Measurements from ENCODE around the gene ORAI1.
"Not testable (repeated sequence)": the region's sequence is repeated elsewhere in the genome, so short reads cannot be mapped to it uniquely, and the experiment has no call there.

Gene ORAI1

DNA sequence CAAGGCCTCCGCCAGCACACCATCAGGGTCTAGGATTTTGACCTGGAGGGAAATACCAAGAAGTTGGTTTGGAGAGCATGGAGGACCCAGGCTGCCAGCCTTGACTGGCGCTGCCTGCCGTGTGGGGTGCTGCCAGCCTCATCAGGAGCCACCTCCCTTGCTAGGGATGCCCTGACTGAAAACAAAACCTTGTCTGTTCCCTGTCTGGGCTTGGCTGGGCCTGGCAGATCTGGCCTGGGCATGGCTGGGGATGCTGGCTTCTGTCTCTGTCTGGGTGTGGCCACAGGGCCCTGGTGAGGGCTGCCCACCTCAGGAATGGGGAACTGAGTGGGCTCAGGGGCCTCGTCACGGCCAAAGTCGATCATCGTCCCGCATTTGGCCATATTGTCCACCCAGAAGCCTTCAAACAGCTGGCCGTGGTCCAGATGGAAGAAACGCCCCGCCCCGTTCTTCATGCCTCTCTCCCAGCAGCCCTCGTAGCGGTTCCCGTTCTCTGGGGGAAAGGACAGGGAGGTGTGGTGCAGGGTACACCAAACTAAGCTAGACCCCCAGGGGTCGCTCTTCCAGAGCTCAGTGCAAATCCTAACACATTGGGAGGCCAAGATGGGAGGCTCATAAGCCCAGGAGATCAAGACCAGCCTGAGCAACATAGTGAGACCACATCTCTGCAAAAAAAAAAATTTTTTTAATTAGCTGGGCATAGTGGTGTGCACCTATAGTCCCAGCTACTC is 26.6 kb downstream of the ORAI1 start:
- DNase-seq (ENCODE audit: low read depth, low spot score), result no peak
- no peak overlapping the region for H3K4me3 ChIP-seq (ENCODE audit: insufficient read length, low read depth)
- H3K9ac ChIP-seq (ENCODE audit: insufficient read length, low read depth), result no peak overlapping the region
- no peaks in the 10 kb centered on the region for H3K9me3 ChIP-seq (ENCODE audit: insufficient read depth, low read length)
- TF ChIP-seq YY1 (IDR thresholded peaks at IDR 0.05; ENCODE audit: insufficient read depth, insufficient read length) (no peak), SUZ12 (IDR thresholded peaks at IDR 0.05; ENCODE audit: extremely low read depth, insufficient read depth, insufficient read length) (no peak), ZNF274 (IDR thresholded peaks at IDR 0.05; ENCODE audit: low read depth, low read length) (no peak)
- no peaks in the 10 kb centered on the region for H3K27me3 ChIP-seq (ENCODE audit: insufficient read depth, insufficient read length)
- H3K4me1 ChIP-seq (ENCODE audit: insufficient read depth, insufficient read length), result peaks cover 11% of the 10 kb centered on the region
- peaks cover 21% of the 10 kb centered on the region for H3K36me3 ChIP-seq (ENCODE audit: insufficient read depth, insufficient read length, low read length)

DNA sequence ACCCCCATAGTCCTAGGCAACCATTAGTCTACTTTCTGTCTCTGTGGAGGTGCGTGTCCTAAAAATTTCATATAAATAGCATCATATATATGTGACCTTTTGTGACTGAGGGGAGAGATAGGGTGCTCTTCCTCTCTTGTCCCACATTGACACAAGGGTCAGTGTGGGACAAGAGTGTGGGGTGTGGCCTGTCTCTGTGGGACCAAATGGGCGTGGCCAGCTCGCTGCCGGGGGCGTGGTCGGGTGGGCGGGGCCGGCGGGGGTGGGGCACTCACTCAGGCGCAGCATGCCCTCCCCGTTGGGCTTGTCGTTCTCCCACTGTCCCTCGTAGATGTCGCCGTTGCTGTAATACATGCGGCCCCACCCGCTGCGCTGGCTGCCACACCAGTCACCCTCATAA is 27.7 kb downstream of the ORAI1 start:
- Histone ChIP-seq H3K9ac (ENCODE audit: insufficient read length, low read depth) (no peak overlapping the region), H3K9me3 (ENCODE audit: insufficient read depth, low read length) (no peaks in the 10 kb centered on the region), H3K36me3 (ENCODE audit: insufficient read depth, insufficient read length, low read length) (peaks cover 17% of the 10 kb centered on the region), H3K27me3 (ENCODE audit: insufficient read depth, insufficient read length) (no peaks in the 10 kb centered on the region), H3K4me3 (ENCODE audit: insufficient read length, low read depth) (no peak overlapping the region), H3K4me1 (ENCODE audit: insufficient read depth, insufficient read length) (peaks cover 11% of the 10 kb centered on the region)
- TF ChIP-seq SUZ12 (IDR thresholded peaks at IDR 0.05; ENCODE audit: extremely low read depth, insufficient read depth, insufficient read length) (no peak), ZNF274 (IDR thresholded peaks at IDR 0.05; ENCODE audit: low read depth, low read length) (no peak), YY1 (IDR thresholded peaks at IDR 0.05; ENCODE audit: insufficient read depth, insufficient read length) (no peak)
- DNase-seq (ENCODE audit: low read depth, low spot score), result no peak

DNA sequence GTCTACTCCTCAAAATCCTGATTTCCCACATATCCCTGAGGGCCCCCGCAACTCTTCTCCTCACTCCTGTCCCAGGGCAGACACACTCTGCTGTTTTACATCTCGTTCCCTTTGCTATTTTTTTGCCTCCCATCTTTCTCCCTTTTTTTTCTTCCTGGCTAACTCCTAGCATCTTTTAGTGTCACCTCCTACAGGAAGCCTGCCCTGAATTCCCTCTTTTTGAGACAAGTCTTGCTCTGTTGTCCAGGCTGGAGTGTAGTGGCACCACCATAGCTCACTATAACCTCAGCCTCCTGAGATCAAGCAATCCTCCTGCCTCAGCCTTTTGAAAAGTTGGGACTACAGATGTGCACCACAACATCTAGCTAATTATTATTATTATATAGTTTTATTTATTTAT is 29.8 kb downstream of the ORAI1 start:
- H3K36me3 ChIP-seq (ENCODE audit: insufficient read depth, insufficient read length, low read length), result peaks cover 12% of the 10 kb centered on the region
- no peaks in the 10 kb centered on the region for H3K9me3 ChIP-seq (ENCODE audit: insufficient read depth, low read length)
- DNase-seq (ENCODE audit: low read depth, low spot score), result no peak
- peaks cover 14% of the 10 kb centered on the region for H3K4me1 ChIP-seq (ENCODE audit: insufficient read depth, insufficient read length)
- no peak overlapping the region for H3K4me3 ChIP-seq (ENCODE audit: insufficient read length, low read depth)
- H3K27me3 ChIP-seq (ENCODE audit: insufficient read depth, insufficient read length), result no peaks in the 10 kb centered on the region
- no peak overlapping the region for H3K9ac ChIP-seq (ENCODE audit: insufficient read length, low read depth)
- TF ChIP-seq YY1 (IDR thresholded peaks at IDR 0.05; ENCODE audit: insufficient read depth, insufficient read length) (no peak), SUZ12 (IDR thresholded peaks at IDR 0.05; ENCODE audit: extremely low read depth, insufficient read depth, insufficient read length) (no peak), ZNF274 (IDR thresholded peaks at IDR 0.05; ENCODE audit: low read depth, low read length) (no peak)

DNA sequence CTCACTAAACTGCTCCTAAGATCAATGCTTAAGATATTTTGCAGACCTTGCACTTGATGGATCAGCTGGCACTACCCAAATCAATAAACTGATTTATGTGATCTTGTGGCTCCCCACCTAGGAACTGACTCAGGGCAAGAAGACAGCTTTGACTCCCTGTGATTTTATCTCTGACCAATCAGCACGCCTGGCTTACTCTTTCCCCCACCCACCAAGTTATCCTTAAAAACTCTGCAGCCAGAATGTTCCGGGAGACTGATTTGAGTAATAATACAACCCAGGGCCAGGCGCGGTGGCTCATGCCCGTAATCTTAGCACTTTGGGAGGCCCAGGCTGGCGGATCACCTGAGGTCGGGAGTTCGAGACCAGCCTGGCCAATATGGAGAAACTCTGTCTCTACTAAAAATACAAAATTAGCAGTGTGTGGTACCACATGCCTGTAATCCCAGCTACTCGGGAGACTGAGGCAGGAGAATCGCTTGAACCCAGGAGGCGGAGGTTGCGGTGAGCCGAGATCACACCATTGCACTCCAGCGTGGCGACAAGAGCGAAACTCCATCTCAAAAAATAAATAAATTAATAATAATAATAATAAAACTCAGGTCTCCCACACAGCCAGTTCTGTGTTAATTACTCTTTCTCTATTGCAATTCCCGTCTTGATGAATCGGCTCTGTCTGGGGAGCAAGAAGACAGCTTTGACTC is 31.1 kb downstream of the ORAI1 start:
- no peak overlapping the region for H3K9ac ChIP-seq (ENCODE audit: insufficient read length, low read depth)
- DNase-seq (ENCODE audit: low read depth, low spot score), result no peak
- TF ChIP-seq YY1 (IDR thresholded peaks at IDR 0.05; ENCODE audit: insufficient read depth, insufficient read length), result no peak
- H3K9me3 ChIP-seq (ENCODE audit: insufficient read depth, low read length), result no peaks in the 10 kb centered on the region
- peaks cover 7% of the 10 kb centered on the region for H3K36me3 ChIP-seq (ENCODE audit: insufficient read depth, insufficient read length, low read length)
- no peak overlapping the region for H3K4me3 ChIP-seq (ENCODE audit: insufficient read length, low read depth)
- peaks cover 8% of the 10 kb centered on the region for H3K4me1 ChIP-seq (ENCODE audit: insufficient read depth, insufficient read length)
- no peaks in the 10 kb centered on the region for H3K27me3 ChIP-seq (ENCODE audit: insufficient read depth, insufficient read length)

DNA sequence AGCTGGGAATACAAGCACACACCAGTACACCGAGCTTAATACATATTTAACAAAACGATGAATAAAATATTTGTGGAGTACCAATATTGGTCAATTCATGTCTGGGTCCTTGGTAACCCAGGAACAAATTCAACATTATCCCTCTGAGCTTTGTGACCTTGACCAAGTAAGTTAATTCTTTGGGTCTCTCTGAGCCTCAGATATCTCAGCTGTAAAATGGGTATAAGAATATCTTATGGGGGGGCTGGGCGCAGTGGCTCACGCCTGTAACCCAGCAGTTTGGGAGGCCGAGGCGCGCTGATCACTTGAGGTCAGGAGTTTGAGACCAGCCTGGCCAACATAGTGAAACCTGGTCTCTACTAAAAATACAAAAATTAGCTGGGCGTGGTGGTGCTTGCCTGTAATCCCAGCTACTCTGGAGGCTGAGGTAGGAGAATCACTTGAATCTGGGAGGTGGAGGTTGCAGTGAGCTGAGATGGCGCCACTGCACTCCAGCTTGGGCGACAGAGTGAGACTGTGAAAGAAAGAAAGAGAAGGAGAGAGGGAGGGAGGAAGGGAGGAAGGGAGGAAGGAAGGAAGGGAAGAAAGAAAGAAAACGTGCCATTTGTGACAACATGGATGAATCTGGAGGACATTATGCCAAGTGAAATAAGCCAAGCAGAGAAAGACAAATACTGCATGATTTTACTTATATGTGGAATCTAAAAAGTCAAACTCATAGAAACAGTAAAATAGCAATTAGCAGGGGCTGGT is 35.2 kb downstream of the ORAI1 start:
- H3K36me3 ChIP-seq (ENCODE audit: insufficient read depth, insufficient read length, low read length); H3K4me3 ChIP-seq (ENCODE audit: insufficient read length, low read depth); H3K9ac ChIP-seq (ENCODE audit: insufficient read length, low read depth); H3K27me3 ChIP-seq (ENCODE audit: insufficient read depth, insufficient read length); H3K4me1 ChIP-seq (ENCODE audit: insufficient read depth, insufficient read length); H3K9me3 ChIP-seq (ENCODE audit: insufficient read depth, low read length); DNase-seq (ENCODE audit: low read depth, low spot score): not testable (repeated sequence)

DNA sequence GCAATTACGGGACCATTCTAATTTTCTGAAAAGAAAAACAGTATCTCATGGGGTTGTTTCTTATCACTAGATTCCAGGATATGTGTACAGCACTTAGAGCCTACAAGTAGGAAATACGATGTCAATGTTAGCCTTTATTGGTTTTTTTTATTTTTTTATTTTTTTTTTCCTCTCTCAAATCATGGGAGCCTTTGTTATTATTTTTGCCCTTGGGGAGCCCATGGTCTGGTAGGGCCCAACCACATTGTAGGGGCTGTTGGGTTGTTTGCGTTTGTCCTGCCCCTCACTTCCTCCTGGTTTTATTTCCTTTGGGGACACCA is 37.2 kb downstream of the ORAI1 start:
- H3K9me3 ChIP-seq (ENCODE audit: insufficient read depth, low read length), result no peaks in the 10 kb centered on the region
- no peak for TF ChIP-seq ZNF274 (IDR thresholded peaks at IDR 0.05; ENCODE audit: low read depth, low read length)
- no peak for TF ChIP-seq SUZ12 (IDR thresholded peaks at IDR 0.05; ENCODE audit: extremely low read depth, insufficient read depth, insufficient read length)
- TF ChIP-seq YY1 (IDR thresholded peaks at IDR 0.05; ENCODE audit: insufficient read depth, insufficient read length), result no peak
- no peaks in the 10 kb centered on the region for H3K27me3 ChIP-seq (ENCODE audit: insufficient read depth, insufficient read length)
- H3K4me1 ChIP-seq (ENCODE audit: insufficient read depth, insufficient read length), result peaks cover 6% of the 10 kb centered on the region
- H3K4me3 ChIP-seq (ENCODE audit: insufficient read length, low read depth), result no peak overlapping the region
- no peak overlapping the region for H3K9ac ChIP-seq (ENCODE audit: insufficient read length, low read depth)
- no peaks in the 10 kb centered on the region for H3K36me3 ChIP-seq (ENCODE audit: insufficient read depth, insufficient read length, low read length)
- no peak for DNase-seq (ENCODE audit: low read depth, low spot score)

DNA sequence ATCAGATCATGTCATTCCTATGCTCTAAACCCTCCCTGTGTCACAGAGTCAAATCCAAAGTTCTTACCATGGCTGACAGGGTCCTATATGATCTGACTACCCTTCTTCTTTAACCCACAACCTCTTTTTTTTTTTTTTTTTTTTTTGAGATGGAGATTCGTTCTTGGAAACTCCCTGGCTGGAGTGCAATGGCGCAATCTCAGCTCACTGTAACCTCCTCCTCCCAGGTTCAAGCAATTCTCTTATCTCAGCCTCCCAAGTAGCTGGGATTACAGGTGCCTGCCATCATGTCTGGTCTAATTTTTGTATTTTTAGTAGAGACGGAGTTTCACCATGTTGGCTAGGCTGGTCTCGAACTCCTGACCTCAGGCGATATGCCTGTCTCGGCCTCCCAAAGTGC is 40.5 kb downstream of the ORAI1 start:
- H3K4me1 ChIP-seq (ENCODE audit: insufficient read depth, insufficient read length); H3K9ac ChIP-seq (ENCODE audit: insufficient read length, low read depth); H3K9me3 ChIP-seq (ENCODE audit: insufficient read depth, low read length); H3K36me3 ChIP-seq (ENCODE audit: insufficient read depth, insufficient read length, low read length); H3K4me3 ChIP-seq (ENCODE audit: insufficient read length, low read depth); H3K27me3 ChIP-seq (ENCODE audit: insufficient read depth, insufficient read length); DNase-seq (ENCODE audit: low read depth, low spot score): not testable (repeated sequence)
